HL-60 (cell line): Measurements from ENCODE around the gene DCC.

Experiments used
- CTCF ChIP-seq: IDR thresholded peaks from one replicate; pipeline ENCODE4 v1.5.1; 2011; ENCODE audit warnings: low read length, control low read depth, inconsistent platforms; ENCODE audit not compliant: insufficient read depth
- GABPA ChIP-seq: IDR thresholded peaks from 2 replicates; pipeline ENCODE4 v1.6.1; 2012; ENCODE audit warnings: low read depth
- POLR2AphosphoS5 ChIP-seq: IDR thresholded peaks from 2 replicates; pipeline ENCODE4 v1.6.1; 2012; ENCODE audit warnings: low read depth
- REST ChIP-seq: IDR thresholded peaks from 2 replicates; pipeline ENCODE4 v1.6.1; 2012; ENCODE audit warnings: low read depth; ENCODE audit not compliant: insufficient replicate concordance
- SPI1 ChIP-seq: IDR thresholded peaks from 2 replicates; pipeline ENCODE4 v1.6.1; 2012; ENCODE audit warnings: low read depth, mild to moderate bottlenecking, borderline replicate concordance

- no peak for TF ChIP-seq CTCF
- no peak for TF ChIP-seq GABPA
- TF ChIP-seq POLR2AphosphoS5 = no peak
- TF ChIP-seq REST = no peak
- no peak for TF ChIP-seq SPI1
Observed at GRCh38 chr18:53467756-53468155, 1127.8 kb downstream of the DCC start.
